Fibroblast of lung (primary cell): Measurements from ENCODE around the gene C16orf87. TPM values are rescaled to one million over a fixed set of nuclear protein-coding genes. Genes with fewer than 3 reads are reported as not detected.

Experiments used
- DNase-seq, 2 donors: peaks; one replicate each; pipeline versions ENCODE4 v3.0.0 to v3.0.0-alpha.2; 2010; ENCODE audit warnings: low read depth in 2 of 2
- H2AFZ ChIP-seq: 2 replicates; pipeline ENCODE4 v1.5.1; 2012; ENCODE audit warnings: low read length, control low read depth, inconsistent platforms
- H3K27ac ChIP-seq: 2 replicates; pipeline ENCODE4 v1.5.1; 2011; ENCODE audit warnings: low read length, control low read depth; ENCODE audit not compliant: insufficient read depth
- H3K27me3 ChIP-seq: 2 replicates; pipeline ENCODE4 v1.5.1; 2011; ENCODE audit warnings: mild to moderate bottlenecking, low read length; ENCODE audit not compliant: control insufficient read depth, insufficient read depth
- H3K36me3 ChIP-seq: 2 replicates; pipeline ENCODE4 v1.5.1; 2011; ENCODE audit warnings: low read length; ENCODE audit not compliant: control insufficient read depth, insufficient read depth
- H3K4me1 ChIP-seq: 2 replicates; pipeline ENCODE4 v1.5.1; 2011; ENCODE audit warnings: low read length; ENCODE audit not compliant: control insufficient read depth, insufficient read depth; ENCODE audit errors: extremely low read depth
- H3K4me2 ChIP-seq: 2 replicates; pipeline ENCODE4 v1.5.1; 2011; ENCODE audit warnings: low read length, control low read depth; ENCODE audit not compliant: insufficient read depth; ENCODE audit errors: extremely low read depth
- H3K4me3 ChIP-seq, 4 experiments: fragments of 200-600 bp in 1 of 4; sonication (generic) in 1 of 4; replicated peaks in 1 of 4; 2 replicates each; pipeline ENCODE4 v1.5.1; 2011 to 2016; ENCODE audit warnings: low read length in 4 of 4, low read depth in 3 of 4, mild to moderate bottlenecking in 3 of 4, control low read depth in 2 of 4, inconsistent platforms in 1 of 4, mixed read lengths in 1 of 4; ENCODE audit not compliant: insufficient read depth in 1 of 4; ENCODE audit errors: control extremely low read depth in 1 of 4
- H3K79me2 ChIP-seq: 2 replicates; pipeline ENCODE4 v1.5.1; 2012; ENCODE audit warnings: mild to moderate bottlenecking, low read length, inconsistent platforms; ENCODE audit not compliant: control insufficient read depth, insufficient read depth
- H3K9ac ChIP-seq: 2 replicates; pipeline ENCODE4 v1.5.1; 2011; ENCODE audit warnings: mild to moderate bottlenecking, low read length, control low read depth; ENCODE audit not compliant: insufficient read depth
- H3K9me3 ChIP-seq: 2 replicates; pipeline ENCODE4 v1.5.1; 2012; ENCODE audit warnings: low read depth, low read length; ENCODE audit not compliant: control insufficient read depth, insufficient read depth
- H4K20me1 ChIP-seq: 2 replicates; pipeline ENCODE4 v1.5.1; 2011; ENCODE audit warnings: low read length; ENCODE audit not compliant: control insufficient read depth, insufficient read depth; ENCODE audit errors: extremely low read depth
- EZH2 ChIP-seq: IDR thresholded peaks from 2 replicates; pipeline ENCODE4 v1.5.1; 2012; ENCODE audit warnings: low read length, control low read depth, mild to moderate bottlenecking; ENCODE audit errors: missing control alignments
- polyA plus RNA-seq, 2 donors: library from polyadenylated mRNA; depleted of rRNA in 1 of 2; stranded (reverse) in 1 of 2; unstranded in 1 of 2; fragments of >200 nt; gene quantifications; 2 replicates each; pipeline ENCODE4 v1.2.1, GENCODE V29; 2011 to 2012; ENCODE audit warnings: missing spikeins in 1 of 2
- total RNA-seq: library from RNA; depleted of rRNA; stranded (reverse); fragments of >200 nt; gene quantifications from 2 replicates; pipeline ENCODE4 v1.2.1, GENCODE V29; 2014
- TF ChIP-seq, protein P1 (sequence below), 2 donors: IDR thresholded peaks in 1 of 2; conservative IDR thresholded peaks in 1 of 2; 1 replicate in 1 of 2; 2 replicates in 1 of 2; pipeline ENCODE4 v1.5.1; 2011 to 2012; ENCODE audit warnings: low read length in 2 of 2, control low read depth in 1 of 2, inconsistent platforms in 1 of 2, low read depth in 1 of 2, mild to moderate bottlenecking in 1 of 2

Gene C16orf87
- total and polyA plus RNA-seq, 2 donors (not counting 1 experiment from before 2014, with no cell fraction given), result 11.6 to 12.1 TPM

DNA sequence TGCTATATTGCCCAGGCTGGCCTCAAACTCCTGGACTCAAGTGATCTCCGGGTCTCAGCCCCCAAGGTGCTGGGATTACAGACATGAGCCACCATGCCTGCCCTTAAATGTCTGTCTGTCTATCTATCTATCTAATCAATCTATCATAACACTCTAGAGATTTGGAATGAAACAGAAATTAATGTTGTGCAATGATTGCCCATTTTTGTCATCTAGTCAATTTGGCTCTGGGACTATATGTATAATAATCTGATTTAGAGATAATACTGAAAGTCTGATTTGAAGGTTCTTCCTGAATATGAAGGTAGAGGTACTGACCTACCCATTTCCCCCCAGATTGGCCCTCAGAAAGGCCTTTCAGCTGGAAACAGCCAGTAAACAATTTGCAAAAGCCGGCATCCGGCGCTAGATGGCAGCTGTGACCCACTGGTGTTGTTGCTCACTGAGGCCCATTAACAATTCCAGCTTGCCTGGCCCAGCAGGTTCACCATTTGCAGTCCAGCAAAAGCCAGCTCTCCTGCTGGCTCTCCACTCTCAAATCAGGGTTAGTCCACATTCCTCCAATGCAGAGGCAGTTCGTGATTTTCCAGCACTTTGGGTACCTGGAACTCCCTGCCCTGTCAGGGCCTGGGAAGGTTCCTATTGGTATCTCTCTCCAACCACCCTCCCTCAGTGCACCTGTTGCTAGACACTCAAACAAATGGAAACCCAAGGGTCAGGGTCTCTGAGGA is 22.9 kb upstream of the C16orf87 start:
- H3K36me3 ChIP-seq, result no peaks in the 10 kb centered on the region
- no peak overlapping the region for H3K4me2 ChIP-seq
- H3K9ac ChIP-seq, result no peak overlapping the region
- DNase-seq, result peak; percentile 48 to 74
- H3K27ac ChIP-seq, result no peak overlapping the region
- TF ChIP-seq EZH2, result no peak
- TF ChIP-seq, protein P1, sequence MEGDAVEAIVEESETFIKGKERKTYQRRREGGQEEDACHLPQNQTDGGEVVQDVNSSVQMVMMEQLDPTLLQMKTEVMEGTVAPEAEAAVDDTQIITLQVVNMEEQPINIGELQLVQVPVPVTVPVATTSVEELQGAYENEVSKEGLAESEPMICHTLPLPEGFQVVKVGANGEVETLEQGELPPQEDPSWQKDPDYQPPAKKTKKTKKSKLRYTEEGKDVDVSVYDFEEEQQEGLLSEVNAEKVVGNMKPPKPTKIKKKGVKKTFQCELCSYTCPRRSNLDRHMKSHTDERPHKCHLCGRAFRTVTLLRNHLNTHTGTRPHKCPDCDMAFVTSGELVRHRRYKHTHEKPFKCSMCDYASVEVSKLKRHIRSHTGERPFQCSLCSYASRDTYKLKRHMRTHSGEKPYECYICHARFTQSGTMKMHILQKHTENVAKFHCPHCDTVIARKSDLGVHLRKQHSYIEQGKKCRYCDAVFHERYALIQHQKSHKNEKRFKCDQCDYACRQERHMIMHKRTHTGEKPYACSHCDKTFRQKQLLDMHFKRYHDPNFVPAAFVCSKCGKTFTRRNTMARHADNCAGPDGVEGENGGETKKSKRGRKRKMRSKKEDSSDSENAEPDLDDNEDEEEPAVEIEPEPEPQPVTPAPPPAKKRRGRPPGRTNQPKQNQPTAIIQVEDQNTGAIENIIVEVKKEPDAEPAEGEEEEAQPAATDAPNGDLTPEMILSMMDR (conservative IDR thresholded peaks at IDR 0.05 in 1 of 2, IDR thresholded peaks at IDR 0.05 in 1 of 2; ENCODE audit: low read depth in 1 of 2, low read length in 2 of 2), result peak; percentile 90 to 92
- H3K4me1 ChIP-seq, result no peaks in the 10 kb centered on the region
- H3K27me3 ChIP-seq, result no peaks in the 10 kb centered on the region
- no peak overlapping the region for H2AFZ ChIP-seq
- no peaks in the 10 kb centered on the region for H3K9me3 ChIP-seq
- no peaks in the 10 kb centered on the region for H3K79me2 ChIP-seq
- H4K20me1 ChIP-seq, result no peaks in the 10 kb centered on the region
- no peak overlapping the region for H3K4me3 ChIP-seq

DNA sequence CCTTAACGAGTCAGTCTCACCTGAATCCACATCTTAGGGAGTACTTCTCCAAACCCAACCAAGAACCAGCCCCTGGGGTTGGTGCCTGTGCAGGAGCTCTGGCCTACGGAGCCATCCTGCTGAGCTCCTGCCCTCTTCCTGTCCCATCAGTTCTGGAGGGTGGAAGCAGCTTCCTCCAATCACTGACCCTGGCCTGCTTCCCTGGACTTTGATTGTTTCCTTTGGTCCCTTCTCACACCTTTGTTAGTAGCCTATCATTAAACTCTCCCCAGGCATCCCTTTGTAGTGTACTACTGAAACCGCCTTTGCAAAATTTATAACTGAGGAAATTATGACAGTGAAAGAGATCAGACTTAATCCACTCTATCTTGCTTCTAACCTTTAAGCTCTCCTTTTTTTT is 21.1 kb upstream of the C16orf87 start:
- Histone ChIP-seq H4K20me1 (no peaks in the 10 kb centered on the region), H3K36me3 (no peaks in the 10 kb centered on the region), H2AFZ (no peak overlapping the region), H3K4me2 (no peak overlapping the region), H3K4me1 (no peaks in the 10 kb centered on the region), H3K9ac (no peak overlapping the region), H3K79me2 (no peaks in the 10 kb centered on the region), H3K4me3 (no peak overlapping the region), H3K27me3 (no peaks in the 10 kb centered on the region), H3K27ac (no peak overlapping the region), H3K9me3 (no peaks in the 10 kb centered on the region)
- DNase-seq, result no peak
- TF ChIP-seq EZH2, result no peak
- TF ChIP-seq, protein P1 (conservative IDR thresholded peaks at IDR 0.05 in 1 of 2, IDR thresholded peaks at IDR 0.05 in 1 of 2; ENCODE audit: low read depth in 1 of 2, low read length in 2 of 2), result no peak

DNA sequence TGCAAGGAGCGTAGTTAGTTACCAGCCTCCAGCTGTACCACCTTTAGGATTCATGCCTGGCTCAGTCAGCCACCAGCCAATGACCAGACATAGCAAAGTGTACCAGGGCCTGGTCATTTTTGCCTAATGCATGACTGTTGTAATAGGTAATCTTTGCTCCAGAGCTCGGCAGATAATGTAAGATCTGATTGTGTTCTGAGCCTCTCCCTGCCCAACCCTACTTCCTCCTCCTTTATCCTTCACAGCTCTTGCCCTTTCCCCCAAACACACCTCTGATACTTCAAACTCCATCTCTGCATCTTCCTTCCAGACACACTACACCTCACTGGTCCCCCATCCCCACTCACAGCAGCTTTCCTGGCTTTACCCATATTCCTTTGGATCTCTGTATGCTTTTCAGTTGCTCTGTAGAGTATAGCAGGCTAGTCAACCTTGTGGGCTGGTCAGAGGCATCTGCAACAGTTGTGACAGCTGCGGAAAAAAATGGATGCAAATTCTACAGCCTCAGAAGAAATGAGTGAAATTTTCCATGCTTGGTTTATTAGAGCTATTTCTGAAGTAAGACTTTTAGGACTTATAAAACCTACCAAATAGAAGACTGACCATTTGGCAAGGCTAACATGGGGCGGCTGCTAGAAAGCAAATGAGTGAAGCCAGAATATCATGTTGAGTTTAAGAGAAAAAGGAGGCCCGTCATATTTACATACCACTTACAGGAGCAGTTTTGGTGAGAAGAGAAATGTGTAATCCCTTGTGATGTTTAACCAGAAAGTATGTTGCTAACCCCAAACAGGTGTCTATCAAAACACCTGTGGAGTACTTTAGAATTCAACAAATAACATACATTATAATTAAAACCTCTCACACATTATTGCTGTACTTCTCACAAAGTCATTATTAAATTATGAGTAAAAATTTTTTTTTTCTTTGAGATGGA is 19.9 kb upstream of the C16orf87 start:
- DNase-seq, result no peak
- H3K79me2 ChIP-seq, result no peaks in the 10 kb centered on the region
- H3K4me3 ChIP-seq, result no peak overlapping the region
- H3K9ac ChIP-seq, result no peak overlapping the region
- H4K20me1 ChIP-seq, result no peaks in the 10 kb centered on the region
- H3K9me3 ChIP-seq, result no peaks in the 10 kb centered on the region
- H3K36me3 ChIP-seq, result no peaks in the 10 kb centered on the region
- no peaks in the 10 kb centered on the region for H3K27me3 ChIP-seq
- H3K4me1 ChIP-seq, result no peaks in the 10 kb centered on the region
- TF ChIP-seq EZH2, result no peak
- no peak overlapping the region for H3K4me2 ChIP-seq
- H3K27ac ChIP-seq, result no peak overlapping the region
- no peak overlapping the region for H2AFZ ChIP-seq
